Measurements from ENCODE around the gene SERPINE2. TPM values are rescaled to one million over a fixed set of nuclear protein-coding genes. Genes with fewer than 3 reads are reported as not detected.

Gene SERPINE2
- total RNA-seq, 4 donors from 2014 or later = 4.9 to 37.4 (median 15.8) TPM

DNA sequence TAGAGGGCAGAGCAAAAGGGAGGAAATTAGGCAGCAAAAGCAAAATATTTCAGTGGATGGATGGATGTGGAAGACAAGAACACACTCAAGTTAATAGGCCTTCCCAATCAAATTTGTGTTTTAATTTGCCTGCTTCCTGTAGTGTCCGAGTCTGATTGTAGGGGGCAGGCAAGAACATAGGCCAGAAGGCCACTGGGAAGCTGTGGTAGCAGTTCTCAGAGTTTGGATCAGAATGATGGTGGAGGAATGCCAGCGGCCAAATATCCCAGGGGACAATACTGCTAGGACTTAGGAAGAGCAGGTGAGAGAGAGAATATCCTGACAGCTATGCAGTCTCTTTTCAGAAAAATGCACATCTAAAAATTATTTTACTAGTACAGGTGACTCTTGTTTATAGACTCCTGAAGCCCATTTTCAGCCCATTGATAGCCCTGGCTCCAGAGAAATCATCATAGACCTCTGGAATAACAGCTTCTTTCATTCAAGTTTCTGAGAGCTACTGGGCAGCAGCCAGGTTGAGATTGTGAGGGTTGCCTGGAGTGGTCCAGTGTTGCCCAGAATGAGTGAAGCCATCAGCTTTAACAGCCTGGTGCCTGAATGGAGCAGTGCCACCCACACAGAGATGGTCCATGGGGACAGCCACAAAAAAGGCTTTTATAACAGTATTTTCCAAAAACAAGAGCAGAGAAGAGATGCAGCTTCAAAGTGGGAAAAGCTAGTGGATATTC, 19.1 kb upstream of the SERPINE2 start:
- in situ Hi-C loops (cut with MboI; ENCODE audit: low pct_ligation_motif_present in 1 of 4, low pct_unique_long_range_greater_than_20kb in 1 of 4, low sequenced_read_pairs in 3 of 4) (no loop called here), intact Hi-C loops (cut with DNase I; ENCODE audit: low total_unique reads) (no loop called here)
- 78% methylated on average over 2 of the region's 2 CpGs; no CpG with 5 or more reads in 1 of the 2 donors for WGBS, 2 donors (ENCODE audit: low coverage in 1 of 2)
- Histone ChIP-seq H3K4me1 (no peaks in the 10 kb centered on the region), H3K4me3 (no peak overlapping the region), H3K9me3 (no peaks in the 10 kb centered on the region), H3K27me3 (no peaks in the 10 kb centered on the region), H3K36me3 (no peaks in the 10 kb centered on the region), H3K27ac (no peak overlapping the region)
- TF ChIP-seq EP300 (IDR thresholded peaks at IDR 0.05; ENCODE audit: low read depth) (no peak), POLR2A (IDR thresholded peaks at IDR 0.05) (no peak), POLR2AphosphoS5 (IDR thresholded peaks at IDR 0.05) (no peak)
- TF ChIP-seq, protein P1, sequence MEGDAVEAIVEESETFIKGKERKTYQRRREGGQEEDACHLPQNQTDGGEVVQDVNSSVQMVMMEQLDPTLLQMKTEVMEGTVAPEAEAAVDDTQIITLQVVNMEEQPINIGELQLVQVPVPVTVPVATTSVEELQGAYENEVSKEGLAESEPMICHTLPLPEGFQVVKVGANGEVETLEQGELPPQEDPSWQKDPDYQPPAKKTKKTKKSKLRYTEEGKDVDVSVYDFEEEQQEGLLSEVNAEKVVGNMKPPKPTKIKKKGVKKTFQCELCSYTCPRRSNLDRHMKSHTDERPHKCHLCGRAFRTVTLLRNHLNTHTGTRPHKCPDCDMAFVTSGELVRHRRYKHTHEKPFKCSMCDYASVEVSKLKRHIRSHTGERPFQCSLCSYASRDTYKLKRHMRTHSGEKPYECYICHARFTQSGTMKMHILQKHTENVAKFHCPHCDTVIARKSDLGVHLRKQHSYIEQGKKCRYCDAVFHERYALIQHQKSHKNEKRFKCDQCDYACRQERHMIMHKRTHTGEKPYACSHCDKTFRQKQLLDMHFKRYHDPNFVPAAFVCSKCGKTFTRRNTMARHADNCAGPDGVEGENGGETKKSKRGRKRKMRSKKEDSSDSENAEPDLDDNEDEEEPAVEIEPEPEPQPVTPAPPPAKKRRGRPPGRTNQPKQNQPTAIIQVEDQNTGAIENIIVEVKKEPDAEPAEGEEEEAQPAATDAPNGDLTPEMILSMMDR (IDR thresholded peaks at IDR 0.05) = no peak
- no peak for DNase-seq

DNA sequence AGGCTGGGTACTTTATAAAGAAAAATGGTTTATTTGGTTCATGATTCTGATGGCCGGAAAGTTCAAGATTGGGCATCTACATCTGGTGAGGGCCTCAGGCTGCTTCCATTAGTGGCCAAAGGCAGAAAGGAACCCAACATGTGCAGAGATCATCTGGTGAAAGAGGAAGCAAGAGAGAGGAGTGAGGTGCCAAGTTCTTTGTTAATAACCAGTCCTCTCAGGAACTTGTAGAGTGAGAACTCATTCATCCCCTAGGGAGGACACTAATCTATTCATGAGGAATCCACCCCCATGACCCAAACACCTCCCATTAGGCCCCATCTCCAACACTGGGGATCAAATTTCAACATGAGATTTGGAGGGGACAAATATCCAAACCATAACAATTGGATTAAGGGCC, 17.8 kb upstream of the SERPINE2 start:
- in situ Hi-C loops (cut with MboI; ENCODE audit: low pct_ligation_motif_present in 1 of 4, low pct_unique_long_range_greater_than_20kb in 1 of 4, low sequenced_read_pairs in 3 of 4) = no loop called here

GRCh38 chr2:224055101-224055500, 16.0 kb upstream of the SERPINE2 start:
- in situ Hi-C loops (cut with MboI; ENCODE audit: low pct_ligation_motif_present in 1 of 4, low pct_unique_long_range_greater_than_20kb in 1 of 4, low sequenced_read_pairs in 3 of 4) (no loop called here), intact Hi-C loops (cut with DNase I; ENCODE audit: low total_unique reads) (no loop called here)
- Histone ChIP-seq H3K9me3 (no peaks in the 10 kb centered on the region), H3K27me3 (no peaks in the 10 kb centered on the region), H3K27ac (no peak overlapping the region), H3K36me3 (no peaks in the 10 kb centered on the region), H3K4me1 (no peaks in the 10 kb centered on the region), H3K4me3 (no peak overlapping the region)
- WGBS, 2 donors (ENCODE audit: low coverage in 1 of 2) = 92 to 95% methylated on average over 3 of the region's 3 CpGs
- TF ChIP-seq POLR2AphosphoS5 (IDR thresholded peaks at IDR 0.05) = no peak
- no peak for TF ChIP-seq EP300 (IDR thresholded peaks at IDR 0.05; ENCODE audit: low read depth)
- TF ChIP-seq, protein P1 (IDR thresholded peaks at IDR 0.05) = no peak
- no peak for TF ChIP-seq POLR2A (IDR thresholded peaks at IDR 0.05)
- DNase-seq = no peak

More for the DNA sequence above, 17.8 kb upstream of the SERPINE2 start:
- no peak for DNase-seq
- Histone ChIP-seq H3K4me1 (no peaks in the 10 kb centered on the region), H3K4me3 (no peak overlapping the region), H3K36me3 (no peaks in the 10 kb centered on the region), H3K27ac (no peak overlapping the region), H3K9me3 (no peaks in the 10 kb centered on the region), H3K27me3 (no peaks in the 10 kb centered on the region)
- 88 to 97% methylated on average over 1 of the region's 1 CpG for WGBS, 2 donors (ENCODE audit: low coverage in 1 of 2)
- TF ChIP-seq POLR2A (IDR thresholded peaks at IDR 0.05) = no peak
- no peak for TF ChIP-seq EP300 (IDR thresholded peaks at IDR 0.05; ENCODE audit: low read depth)
- TF ChIP-seq POLR2AphosphoS5 (IDR thresholded peaks at IDR 0.05) = no peak
- TF ChIP-seq, protein P1 (IDR thresholded peaks at IDR 0.05) = no peak
- intact Hi-C loops (cut with DNase I; ENCODE audit: low total_unique reads) = no loop called here

GRCh38 chr2:224046752-224047151, 7.7 kb upstream of the SERPINE2 start:
- TF ChIP-seq POLR2A (IDR thresholded peaks at IDR 0.05) (no peak), EP300 (IDR thresholded peaks at IDR 0.05; ENCODE audit: low read depth) (no peak), POLR2AphosphoS5 (IDR thresholded peaks at IDR 0.05) (no peak)
- TF ChIP-seq, protein P1 (IDR thresholded peaks at IDR 0.05) = no peak
- Histone ChIP-seq H3K4me3 (no peak overlapping the region), H3K27me3 (peaks cover 2% of the 10 kb centered on the region), H3K9me3 (no peaks in the 10 kb centered on the region), H3K36me3 (no peaks in the 10 kb centered on the region), H3K4me1 (no peaks in the 10 kb centered on the region), H3K27ac (no peak overlapping the region)
- no peak for DNase-seq
- in situ Hi-C loops (cut with MboI; ENCODE audit: low pct_ligation_motif_present in 1 of 4, low pct_unique_long_range_greater_than_20kb in 1 of 4, low sequenced_read_pairs in 3 of 4) = no loop called here
- intact Hi-C loops (cut with DNase I; ENCODE audit: low total_unique reads) = no loop called here
- 69 to 80% methylated on average over 2 to 3 of the region's 3 CpGs for WGBS, 2 donors (ENCODE audit: low coverage in 1 of 2)
